GM11168 (cell line): Measurements from ENCODE around the gene TMPRSS12.
"Not testable (repeated sequence)": the region's sequence is repeated elsewhere in the genome, so short reads cannot be mapped to it uniquely, and the experiment has no call there.

Experiments
- in situ Hi-C: fragments of 300-500 bp; cut with MboI; formaldehyde crosslinking; loops from one replicate; pipeline ENCODE4 v1.12.0; 2022; ENCODE audit warnings: low sequenced_read_pairs; ENCODE audit not compliant: unreplicated experiment

Gene TMPRSS12, protein sequence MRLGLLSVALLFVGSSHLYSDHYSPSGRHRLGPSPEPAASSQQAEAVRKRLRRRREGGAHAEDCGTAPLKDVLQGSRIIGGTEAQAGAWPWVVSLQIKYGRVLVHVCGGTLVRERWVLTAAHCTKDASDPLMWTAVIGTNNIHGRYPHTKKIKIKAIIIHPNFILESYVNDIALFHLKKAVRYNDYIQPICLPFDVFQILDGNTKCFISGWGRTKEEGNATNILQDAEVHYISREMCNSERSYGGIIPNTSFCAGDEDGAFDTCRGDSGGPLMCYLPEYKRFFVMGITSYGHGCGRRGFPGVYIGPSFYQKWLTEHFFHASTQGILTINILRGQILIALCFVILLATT

DNA sequence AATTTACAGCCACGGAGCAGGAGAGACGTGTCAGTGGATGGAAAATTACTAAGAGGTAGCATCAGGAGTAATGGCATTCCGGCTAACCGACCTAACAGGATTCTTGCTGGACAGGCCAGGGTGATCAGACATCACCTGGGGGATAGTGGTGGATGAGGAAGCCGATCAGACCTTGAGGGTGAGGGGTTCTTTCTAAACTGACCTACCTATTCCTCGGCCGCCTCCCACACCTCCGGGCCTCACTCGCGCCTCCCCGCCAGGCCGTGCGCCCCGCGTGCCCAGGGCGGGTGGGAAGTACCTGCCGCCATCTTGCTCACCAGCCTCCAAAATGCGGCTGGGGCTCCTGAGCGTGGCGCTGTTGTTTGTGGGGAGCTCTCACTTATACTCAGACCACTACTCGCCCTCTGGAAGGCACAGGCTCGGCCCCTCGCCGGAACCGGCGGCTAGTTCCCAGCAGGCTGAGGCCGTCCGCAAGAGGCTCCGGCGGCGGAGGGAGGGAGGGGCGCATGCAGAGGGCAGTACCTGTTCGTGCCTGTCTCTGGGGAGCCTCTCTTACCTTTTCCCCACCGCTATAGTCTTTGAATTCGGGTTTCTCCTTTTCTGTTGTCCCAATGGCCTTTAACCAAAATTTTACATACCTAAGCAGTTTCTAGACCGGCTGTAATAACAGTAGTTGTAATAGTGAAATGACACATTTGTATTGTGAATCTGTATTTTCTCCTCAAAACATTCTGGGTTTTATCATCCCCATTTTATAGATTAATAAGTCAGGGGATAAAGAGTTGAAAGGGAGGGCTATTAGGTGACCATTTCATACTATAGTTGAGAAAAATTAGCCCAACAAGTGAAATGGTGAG is at the start of gene TMPRSS12:
Gene TMPRSS12 (plus strand): TSS at position 290 of the 857 bp plus-strand sequence. CDS start 39 bp downstream, at position 329.
- in situ Hi-C loops = no loop called here

DNA sequence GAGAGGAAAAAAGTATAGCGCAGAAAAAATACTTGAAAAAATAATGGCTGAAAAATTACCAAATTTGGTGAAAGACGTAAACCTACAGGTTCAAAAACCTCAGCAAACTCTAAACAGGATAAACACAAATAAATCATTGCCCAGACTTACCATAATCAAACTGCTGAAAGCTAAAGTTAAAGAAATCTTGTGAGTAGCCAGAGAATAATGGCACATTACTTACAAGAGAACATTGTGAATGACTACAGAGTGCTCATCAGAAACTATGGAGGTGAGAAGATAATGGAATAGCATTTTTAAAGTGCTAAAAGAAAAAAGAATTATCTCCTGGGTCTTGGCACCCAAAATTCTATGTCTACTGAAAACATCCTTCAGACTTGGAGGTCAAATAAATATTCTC is 42.8 kb upstream of the TMPRSS12 start:
- in situ Hi-C loops = loop anchor here (25.0 kb wide), 1 partner anchor 537 kb away; the partner anchor contains the start of gene CELA1

DNA sequence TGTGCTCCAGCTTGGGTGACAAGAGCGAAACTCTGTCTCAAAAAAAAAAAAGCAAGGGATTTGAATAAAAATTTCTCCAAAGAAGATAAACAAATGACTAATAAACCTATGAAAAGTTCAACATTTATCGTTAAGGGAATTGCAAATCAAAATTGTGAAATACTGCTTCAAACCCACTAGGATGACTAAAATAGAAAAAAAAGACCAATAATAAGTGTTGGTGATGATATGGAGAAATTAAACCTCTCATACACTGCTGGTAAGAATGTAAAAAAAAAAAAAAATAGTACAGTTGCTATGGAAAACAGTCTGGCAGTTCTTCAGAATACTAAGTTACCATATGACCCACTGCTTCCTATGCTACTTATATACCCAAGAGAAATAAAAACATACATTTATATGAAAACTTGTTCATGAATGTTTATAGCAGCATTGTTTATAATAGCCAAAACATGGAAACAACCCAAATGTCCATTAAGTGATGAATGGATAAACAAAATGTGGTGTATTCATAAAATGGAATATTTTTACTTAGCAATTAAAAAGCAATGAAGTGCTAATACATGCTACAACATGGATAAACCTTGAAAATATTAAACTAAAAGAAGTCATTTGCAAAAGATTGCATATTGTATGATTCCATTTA is 39.4 kb upstream of the TMPRSS12 start:
- in situ Hi-C loops = loop anchor here (25.0 kb wide), 1 partner anchor 534 kb away; the partner anchor contains the start of gene CELA1

DNA sequence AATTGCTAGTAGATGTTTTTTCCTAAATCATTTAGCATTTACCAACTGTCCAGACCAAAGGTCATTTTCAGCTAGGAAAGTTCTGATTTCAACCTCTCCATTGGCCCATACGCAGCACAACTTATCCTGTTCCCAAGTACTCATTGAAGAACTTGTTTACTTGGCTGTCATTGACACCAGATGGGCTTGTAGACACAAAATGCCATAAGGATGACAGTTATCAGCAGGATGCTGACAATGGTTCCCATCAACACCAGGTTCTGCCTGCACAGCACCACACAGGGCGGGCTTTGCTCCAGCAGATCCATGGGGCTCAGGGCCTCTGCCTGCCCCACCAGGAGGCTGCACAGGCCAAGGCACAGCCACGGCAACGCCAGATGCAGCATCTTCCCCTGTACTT is 36.5 kb upstream of the TMPRSS12 start:
- in situ Hi-C loops = loop anchor here (25.0 kb wide), 1 partner anchor 531 kb away; the partner anchor contains the start of gene CELA1

DNA sequence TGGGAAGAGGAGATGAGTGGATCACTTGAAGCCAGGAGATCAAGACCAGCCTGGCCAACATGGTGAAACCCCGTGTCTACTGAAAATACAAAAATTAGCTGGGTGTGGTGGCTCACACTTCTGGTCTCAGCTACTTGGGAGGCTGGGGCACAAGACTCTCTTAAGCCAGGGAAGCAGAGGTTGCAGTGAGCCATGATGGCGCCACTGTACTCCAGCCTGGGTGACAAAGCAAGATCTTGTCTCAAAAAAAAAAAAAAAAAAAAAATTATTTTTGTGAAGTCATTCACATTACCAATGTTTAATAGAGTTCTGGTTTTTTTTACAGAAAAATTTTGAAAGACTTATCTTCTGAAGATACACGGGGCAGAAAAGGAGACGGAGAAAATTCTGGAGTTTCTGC is 33.6 kb upstream of the TMPRSS12 start:
- in situ Hi-C loops = loop anchor here (25.0 kb wide), 1 partner anchor 528 kb away; the partner anchor contains the start of gene CELA1

DNA sequence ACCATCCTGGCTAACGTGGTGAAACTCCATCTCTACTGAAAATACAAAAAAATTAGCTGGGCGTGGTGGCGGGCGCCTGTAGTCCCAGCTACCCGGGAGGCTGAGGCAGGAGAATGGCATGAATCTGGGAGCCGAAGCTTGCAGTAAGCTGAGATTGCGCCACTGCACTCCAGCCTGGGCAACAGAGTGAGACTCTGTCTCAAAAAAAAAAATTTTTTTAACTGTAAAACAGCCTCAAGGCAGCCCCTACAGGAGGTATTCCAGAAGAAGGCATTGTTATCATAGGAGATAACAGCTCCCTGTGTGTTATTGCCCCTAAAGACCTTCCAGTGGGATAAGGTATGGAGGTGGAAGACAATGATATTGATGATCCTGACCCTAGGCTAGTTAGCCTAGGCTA is 27.8 kb upstream of the TMPRSS12 start:
- in situ Hi-C loops = loop anchor here (25.0 kb wide), 1 partner anchor 522 kb away; the partner anchor contains the start of gene CELA1

DNA sequence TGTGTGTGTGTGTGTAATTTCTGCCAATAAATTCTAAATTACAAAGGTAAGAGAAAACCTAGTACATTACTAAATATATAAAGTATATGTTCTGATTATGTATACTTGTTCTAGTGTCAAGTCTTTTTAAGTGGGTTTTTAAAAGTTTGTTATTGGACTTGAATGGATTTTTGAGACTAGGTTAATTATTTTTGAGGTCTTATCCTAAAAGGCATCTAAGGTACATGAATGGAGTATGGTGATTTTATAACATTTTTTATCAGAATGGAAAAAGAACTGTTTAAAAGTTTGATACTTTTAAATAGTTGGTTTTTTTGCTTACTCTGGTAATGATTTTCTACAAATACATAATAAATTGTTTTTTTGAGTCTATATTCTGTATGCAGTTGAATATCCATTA is 22.5 kb upstream of the TMPRSS12 start:
- in situ Hi-C loops = loop anchor here (25.0 kb wide), 1 partner anchor 517 kb away; the partner anchor contains the start of gene CELA1

DNA sequence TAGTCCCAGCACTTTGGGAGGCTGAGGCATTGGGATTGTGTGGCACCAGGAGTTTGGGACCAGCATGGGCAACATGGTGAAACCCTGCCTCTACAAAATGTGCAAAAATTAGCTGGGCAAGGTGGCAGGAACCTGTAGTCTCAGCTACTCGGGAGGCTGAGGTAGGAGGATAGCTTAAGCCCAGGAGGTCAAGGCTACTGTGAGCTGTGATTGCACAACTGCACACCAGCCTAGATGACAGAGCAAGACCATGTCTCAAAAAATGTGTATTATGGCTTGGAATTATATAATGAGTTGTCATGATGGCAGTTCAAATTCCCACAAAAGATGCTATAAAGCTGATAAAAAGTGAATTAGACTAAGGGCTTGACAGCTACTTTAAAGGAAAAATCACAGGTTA is 20.6 kb upstream of the TMPRSS12 start:
- in situ Hi-C loops = loop anchor here (25.0 kb wide), 1 partner anchor 515 kb away; the partner anchor contains the start of gene CELA1

DNA sequence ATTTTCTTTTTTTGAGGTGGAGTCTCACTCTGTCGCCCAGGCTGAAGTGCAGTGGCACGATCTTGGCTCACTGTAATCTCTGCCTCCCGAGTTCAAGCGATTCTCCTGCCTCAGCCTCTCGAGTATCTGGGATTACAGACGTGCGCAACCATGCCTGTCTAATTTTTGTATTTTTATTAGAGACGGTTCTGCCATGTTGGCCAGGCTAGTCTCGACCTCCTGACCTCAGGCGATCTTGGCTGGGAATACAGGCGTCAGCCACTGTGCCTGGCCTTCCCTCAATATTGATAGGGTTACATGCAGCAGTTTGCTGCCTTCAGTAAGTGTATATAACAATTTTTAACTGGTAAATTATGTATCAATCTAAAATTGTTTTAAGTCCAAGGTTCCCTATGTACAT is 19.0 kb upstream of the TMPRSS12 start:
- in situ Hi-C loops = loop anchor here (25.0 kb wide), 1 partner anchor 514 kb away; the partner anchor contains the start of gene CELA1

DNA sequence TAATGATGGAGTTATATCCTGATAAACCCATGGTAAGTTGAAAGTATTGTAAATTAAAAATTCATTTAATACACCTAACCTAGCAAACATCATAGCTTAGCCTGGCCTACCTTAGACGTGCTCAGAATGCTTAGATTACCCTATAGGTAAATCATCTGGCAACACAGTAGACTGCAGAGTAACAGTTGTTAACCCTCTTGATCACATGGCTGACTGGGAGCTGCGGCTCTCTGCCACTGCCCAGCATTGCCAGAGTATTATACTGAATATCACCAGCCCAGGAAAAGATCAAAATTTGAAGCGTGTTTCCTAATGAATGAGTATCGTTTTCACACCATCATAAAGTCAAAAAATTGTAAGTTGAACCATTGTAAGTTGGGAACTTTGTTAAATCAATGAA is 17.8 kb upstream of the TMPRSS12 start:
- in situ Hi-C loops = loop anchor here (5.0 to 25.0 kb wide), 2 partner anchors 172 to 512 kb away; partner anchors contain the start of gene CELA1

DNA sequence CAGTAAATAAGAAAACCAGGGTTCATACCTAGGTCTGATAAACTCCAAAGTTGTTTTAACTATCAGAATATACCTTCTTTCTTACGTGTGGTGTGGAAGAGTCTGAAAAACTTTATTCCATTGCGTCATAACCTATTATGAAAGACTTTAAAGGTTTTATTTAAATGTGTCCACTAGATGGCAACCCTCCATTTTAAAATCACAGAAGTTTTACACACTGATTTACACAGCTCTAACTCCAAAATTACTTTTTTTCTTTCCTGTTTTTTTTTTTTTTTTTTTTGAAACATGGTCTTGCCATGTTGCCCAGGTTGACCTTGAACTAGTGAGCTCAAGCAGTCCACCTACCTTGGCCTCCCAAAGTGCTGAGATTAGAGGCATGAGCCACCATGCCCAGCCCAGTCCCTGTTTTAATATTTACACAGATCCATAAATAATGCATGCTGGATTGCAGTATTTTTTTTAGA is 17.3 kb upstream of the TMPRSS12 start:
- in situ Hi-C loops = loop anchor here (5.0 kb wide), 1 partner anchor 172 kb away; no protein-coding TSS in a partner anchor

DNA sequence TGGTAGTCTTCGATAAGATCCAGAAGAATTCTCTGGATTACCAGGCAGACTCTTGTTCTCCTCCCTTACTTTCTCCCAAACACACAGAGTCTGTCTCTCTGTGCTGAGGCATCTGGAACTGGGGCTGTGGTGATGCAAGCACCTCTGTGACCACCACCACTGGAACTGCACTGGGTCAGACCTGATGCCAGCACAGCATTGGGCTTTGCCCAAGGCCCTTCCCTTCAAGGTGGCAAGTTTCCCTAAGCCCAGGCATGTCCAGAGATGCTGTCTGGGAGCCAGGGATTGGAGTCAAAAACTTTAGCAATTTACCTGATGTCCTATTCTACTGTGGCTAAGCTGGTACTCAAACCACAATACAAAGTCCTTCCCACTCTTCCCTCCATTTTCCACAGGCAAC is 14.6 kb upstream of the TMPRSS12 start:
- in situ Hi-C loops = loop anchor here (5.0 kb wide), 1 partner anchor 169 kb away; no protein-coding TSS in a partner anchor

DNA sequence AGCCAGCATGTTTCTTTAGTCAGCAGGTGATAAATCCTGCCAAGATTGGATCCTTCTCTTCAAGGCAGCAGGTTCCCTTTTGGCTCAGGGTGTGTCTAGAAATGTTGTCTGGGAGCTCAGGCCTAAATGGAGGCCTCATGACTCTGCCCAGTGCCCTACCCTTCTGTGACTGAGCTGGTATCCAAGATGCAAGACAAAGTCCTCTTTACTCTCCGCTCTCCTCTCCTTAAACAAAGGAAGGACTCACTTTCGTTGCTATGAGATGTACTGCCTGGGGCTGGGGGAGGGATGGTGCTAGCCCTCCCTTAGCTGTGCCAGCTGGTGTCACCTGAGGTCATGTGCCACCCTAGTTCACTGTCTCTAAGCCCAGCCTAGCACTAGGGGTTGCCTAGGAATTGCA is 13.8 kb upstream of the TMPRSS12 start:
- in situ Hi-C loops = loop anchor here (5.0 kb wide), 1 partner anchor 168 kb away; no protein-coding TSS in a partner anchor

DNA sequence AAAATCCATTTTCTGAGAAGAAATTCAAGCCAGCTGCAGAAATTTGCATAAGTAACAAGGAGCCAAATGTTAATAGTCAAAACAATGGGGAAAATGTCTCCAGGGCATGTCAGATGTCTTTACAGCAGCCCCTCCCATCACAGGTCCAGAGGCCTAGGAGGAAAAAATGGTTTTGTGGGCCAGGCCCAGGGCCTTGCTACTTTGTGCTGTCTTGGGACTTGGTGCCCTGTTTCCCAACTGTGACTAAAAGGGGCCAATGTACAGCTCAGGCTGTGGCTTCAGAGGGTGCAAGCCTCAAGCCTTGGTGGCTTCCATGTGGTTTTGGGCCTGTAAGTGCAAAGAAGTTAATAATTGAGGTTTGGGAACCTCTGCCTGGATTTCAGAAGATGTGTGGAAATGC is 8.9 kb upstream of the TMPRSS12 start:
- in situ Hi-C loops = not testable (repeated sequence)

DNA sequence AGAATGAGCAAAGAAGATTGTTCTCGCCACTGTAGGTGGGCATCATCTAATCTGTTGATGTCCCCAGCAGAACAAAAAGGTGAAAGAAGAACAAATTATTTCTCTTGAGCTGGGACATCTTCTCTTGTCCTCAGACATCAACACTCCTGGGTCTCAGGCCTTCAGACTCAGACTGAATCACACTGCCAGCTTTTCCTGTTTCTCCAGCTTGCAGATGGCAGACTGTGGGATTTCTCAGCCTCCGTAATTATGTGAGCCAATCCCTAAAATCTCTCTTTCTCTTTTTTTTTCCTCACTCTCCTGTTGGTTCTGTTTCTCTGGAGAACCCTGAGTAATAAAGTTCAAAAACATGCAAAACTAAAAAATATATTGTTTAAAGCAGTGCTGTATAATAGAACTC is 3.7 kb upstream of the TMPRSS12 start:
- in situ Hi-C loops = no loop called here

DNA sequence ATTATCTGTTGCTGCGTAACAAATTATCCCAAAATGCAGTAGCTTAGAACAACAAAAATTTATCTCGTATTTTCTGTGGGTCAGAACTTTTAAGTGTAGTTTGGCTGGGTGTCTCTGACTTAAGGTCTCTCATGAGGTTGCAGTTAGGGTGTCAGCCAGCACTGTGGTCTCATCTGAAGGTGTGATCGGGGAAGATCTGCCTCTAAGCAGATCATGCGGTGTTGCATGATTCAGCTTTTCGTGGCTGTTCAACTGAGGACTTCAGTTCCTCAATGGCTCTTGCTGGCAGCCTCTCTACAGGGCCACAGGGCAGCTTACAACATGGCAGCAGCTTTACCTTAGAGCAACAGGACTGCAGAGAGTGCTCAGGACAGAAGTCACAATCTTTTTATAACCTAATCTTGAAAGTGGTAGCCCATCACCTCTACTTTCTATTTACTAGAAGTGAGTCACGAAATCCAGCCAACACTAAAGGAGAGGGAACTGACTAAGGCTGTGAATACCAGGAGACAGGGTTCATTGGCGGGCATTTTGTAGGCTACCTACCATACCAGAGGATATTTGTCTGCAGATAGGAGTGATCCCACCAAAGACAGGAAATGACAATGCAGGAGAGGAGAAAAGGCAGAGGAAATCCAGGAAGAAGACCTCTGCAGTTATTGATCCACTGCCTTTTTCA is 1.8 kb upstream of the TMPRSS12 start:
- in situ Hi-C loops = no loop called here

DNA sequence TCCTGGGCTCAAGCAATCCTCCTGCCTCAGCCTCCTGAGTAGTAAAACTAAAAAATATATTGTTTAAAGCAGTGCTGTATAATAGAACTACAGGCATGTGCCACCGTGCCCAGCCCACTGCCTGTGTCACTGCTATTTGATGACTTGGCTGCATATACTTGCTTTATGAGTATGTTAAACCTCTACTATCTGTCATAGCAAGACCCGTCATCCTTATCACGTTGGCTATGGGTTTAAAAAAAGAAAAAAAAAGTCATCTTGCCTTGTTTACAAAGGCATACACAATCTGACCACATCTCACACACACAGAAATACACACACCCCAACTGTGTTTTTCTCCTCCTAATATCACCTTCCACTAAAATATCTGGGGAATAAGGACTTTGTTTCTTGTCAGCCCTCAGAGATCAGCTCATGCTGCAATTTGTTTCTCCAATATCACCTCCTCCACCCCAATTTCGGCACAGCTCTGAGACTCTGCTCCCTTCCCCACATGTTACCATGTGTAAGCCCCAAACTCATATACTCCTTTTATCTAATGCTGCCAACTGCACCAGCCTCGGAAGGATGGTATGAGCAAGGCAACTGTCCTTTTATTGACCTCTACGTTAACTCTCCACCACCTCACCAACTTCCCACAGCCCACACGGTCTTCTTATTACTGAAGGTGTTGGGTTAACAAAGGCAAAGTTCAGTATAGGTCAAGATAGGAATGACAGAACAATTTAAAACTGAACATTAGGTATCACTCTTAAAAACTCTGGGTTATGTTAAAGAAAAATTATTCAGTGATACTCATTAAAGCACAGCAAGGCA is 802 bp upstream of the TMPRSS12 start:
- in situ Hi-C loops = no loop called here

DNA sequence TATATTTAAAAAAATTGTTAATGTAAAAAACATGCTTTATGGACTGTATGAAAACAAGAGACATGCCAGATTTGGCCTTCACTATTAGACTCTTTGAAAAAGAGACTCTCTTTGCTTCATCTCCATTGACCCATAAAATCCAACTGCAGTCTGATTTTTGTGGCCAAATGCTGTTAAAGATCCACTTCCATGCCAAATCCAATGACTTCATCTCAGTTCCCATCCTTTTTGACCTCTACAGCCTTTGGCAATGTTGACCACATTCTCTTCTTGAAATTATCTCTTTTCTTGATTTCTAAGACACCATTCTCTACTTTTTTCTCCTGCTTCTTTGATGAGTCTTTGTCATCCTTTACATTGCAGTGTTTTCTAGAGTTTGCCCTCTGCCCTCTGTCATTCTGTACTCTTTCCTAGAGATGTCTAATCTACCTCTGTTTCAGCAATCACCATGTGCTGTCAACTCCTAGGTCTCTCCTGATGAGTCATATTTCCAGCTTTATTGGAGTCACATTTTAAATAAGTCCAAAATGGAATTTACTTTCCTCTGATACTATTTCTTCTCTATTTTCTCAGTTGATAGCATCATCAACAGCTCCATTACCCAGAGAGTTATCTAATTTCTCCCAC is 2.4 kb downstream of the TMPRSS12 start:
- in situ Hi-C loops = loop anchor here (5.0 kb wide), 1 partner anchor 52 kb away; no protein-coding TSS in a partner anchor
